Activated B cell treated with CpG ODN at 0.5 μM for 24 hours (primary cell): ENCODE results near the gene CSPG5. TPM values are rescaled to one million over a fixed set of nuclear protein-coding genes. Genes with fewer than 3 reads are reported as not detected.
A peak's percentile ranks its signal among the peaks of the same experiment; 100 is the strongest.

Experiments used
- ATAC-seq: fragments of 200-7000 bp; cut with Tn5 transposase; one replicate; pipeline ENCODE4 v1.10.0; 2021; ENCODE audit warnings: low read depth, mild to moderate bottlenecking, moderate library complexity
- CTCF ChIA-PET: fragments of 350-600 bp; sonication (Branson Sonifier 250); formaldehyde crosslinking; loops from one replicate; lab custom pipeline; 2021; ENCODE audit warnings: antibody characterized with exemption; lab: Charles Lee
- POLR2A ChIA-PET: fragments of 350-600 bp; sonication (Branson Sonifier 250); formaldehyde crosslinking; loops from one replicate; lab custom pipeline; 2021; ENCODE audit warnings: antibody characterized with exemption; lab: Charles Lee
- DNase-seq: peaks from one replicate; pipeline ENCODE4 v3.0.0; 2022
- H3K27ac Mint-ChIP-seq: one replicate; pipeline ENCODE4 v1.8.0; 2020; ENCODE audit warnings: mixed read lengths
- H3K27me3 Mint-ChIP-seq: one replicate; pipeline ENCODE4 v1.8.0; 2021; ENCODE audit warnings: mixed read lengths
- H3K36me3 Mint-ChIP-seq: one replicate; pipeline ENCODE4 v1.8.0; 2021; ENCODE audit warnings: low read depth, mixed read lengths
- H3K4me1 Mint-ChIP-seq: one replicate; pipeline ENCODE4 v1.8.0; 2021; ENCODE audit warnings: mixed read lengths
- H3K4me3 Mint-ChIP-seq: one replicate; pipeline ENCODE4 v1.8.0; 2020; ENCODE audit warnings: mild to moderate bottlenecking, mixed read lengths
- H3K9me3 Mint-ChIP-seq: one replicate; pipeline ENCODE4 v1.8.0; 2020; ENCODE audit warnings: mixed read lengths
- intact Hi-C: fragments of 100-400 bp; cut with micrococcal nuclease; formaldehyde crosslinking; loops from one replicate; pipeline ENCODE4 v1.15.1; 2024
- total RNA-seq: library from RNA; stranded (reverse); gene quantifications from 2 replicates; pipeline ENCODE4 v1.2.3, GENCODE V29; 2022
- TF ChIP-seq, protein P1 (sequence below): fragments of 200-600 bp; IDR thresholded peaks from one replicate; pipeline ENCODE4 v1.8.0; 2022; ENCODE audit warnings: antibody characterized with exemption, mild to moderate bottlenecking

The CSPG5 gene
- total RNA-seq, result 0.09 and 0.20 TPM in 2 replicates

GRCh38 chr3:47578691-47579632 is at the start of gene CSPG5:
CSPG5 (minus strand) TSS chr3:47578865; CDS start chr3:47578693, 172 bp downstream.
- H3K4me1 Mint-ChIP-seq, result peaks cover 2% of the 10 kb centered on the region
- H3K36me3 Mint-ChIP-seq, result no peaks in the 10 kb centered on the region
- ChIA-PET CTCF (no interaction called here), POLR2A (interaction anchor here (0.6 kb wide), 1 partner anchor 1236 kb away, joined by 4 read pairs; no protein-coding TSS in a partner anchor)
- no peaks in the 10 kb centered on the region for H3K9me3 Mint-ChIP-seq
- DNase-seq (peak; percentile 46), ATAC-seq (peak; percentile 51)
- H3K4me3 Mint-ChIP-seq, result peak within 1 kb of the TSS; percentile 73
- H3K27me3 Mint-ChIP-seq, result peaks cover 18% of the 10 kb centered on the region
- intact Hi-C loops, result no loop called here
- TF ChIP-seq, protein P1, sequence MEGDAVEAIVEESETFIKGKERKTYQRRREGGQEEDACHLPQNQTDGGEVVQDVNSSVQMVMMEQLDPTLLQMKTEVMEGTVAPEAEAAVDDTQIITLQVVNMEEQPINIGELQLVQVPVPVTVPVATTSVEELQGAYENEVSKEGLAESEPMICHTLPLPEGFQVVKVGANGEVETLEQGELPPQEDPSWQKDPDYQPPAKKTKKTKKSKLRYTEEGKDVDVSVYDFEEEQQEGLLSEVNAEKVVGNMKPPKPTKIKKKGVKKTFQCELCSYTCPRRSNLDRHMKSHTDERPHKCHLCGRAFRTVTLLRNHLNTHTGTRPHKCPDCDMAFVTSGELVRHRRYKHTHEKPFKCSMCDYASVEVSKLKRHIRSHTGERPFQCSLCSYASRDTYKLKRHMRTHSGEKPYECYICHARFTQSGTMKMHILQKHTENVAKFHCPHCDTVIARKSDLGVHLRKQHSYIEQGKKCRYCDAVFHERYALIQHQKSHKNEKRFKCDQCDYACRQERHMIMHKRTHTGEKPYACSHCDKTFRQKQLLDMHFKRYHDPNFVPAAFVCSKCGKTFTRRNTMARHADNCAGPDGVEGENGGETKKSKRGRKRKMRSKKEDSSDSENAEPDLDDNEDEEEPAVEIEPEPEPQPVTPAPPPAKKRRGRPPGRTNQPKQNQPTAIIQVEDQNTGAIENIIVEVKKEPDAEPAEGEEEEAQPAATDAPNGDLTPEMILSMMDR, result no peak
- H3K27ac Mint-ChIP-seq, result no peak within 1 kb of the TSS

DNA sequence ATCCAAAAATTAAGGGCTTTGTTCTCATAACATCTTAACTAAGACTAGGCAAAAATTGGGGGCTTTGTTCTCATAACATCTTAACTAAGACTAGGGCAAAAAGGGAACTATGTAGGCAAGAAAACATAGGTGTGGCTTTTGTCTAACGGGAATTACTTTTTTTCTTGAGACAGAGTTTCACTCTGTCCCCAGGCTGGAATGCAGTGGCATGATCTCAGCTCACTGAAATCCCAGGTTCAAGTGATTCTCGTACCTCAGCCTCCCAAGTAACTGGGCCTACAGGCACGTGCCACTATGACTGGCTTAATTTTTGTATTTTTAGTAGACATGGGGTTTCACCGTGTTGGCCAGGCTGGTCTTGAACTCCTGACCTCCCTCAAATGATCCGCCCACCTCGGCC is 49.8 kb upstream of the CSPG5 start:
- POLR2A ChIA-PET, result interaction anchor here (0.5 kb wide), 1 partner anchor 125 kb away, joined by 7 read pairs; no protein-coding TSS in a partner anchor
- CTCF ChIA-PET, result no interaction called here
- ATAC-seq, result no peak
- no peaks in the 10 kb centered on the region for H3K27me3 Mint-ChIP-seq
- no peaks in the 10 kb centered on the region for H3K4me1 Mint-ChIP-seq
- H3K27ac Mint-ChIP-seq, result no peak overlapping the region
- H3K9me3 Mint-ChIP-seq, result no peaks in the 10 kb centered on the region
- H3K36me3 Mint-ChIP-seq, result peaks cover 73% of the 10 kb centered on the region
- H3K4me3 Mint-ChIP-seq, result no peak overlapping the region
- DNase-seq, result no peak
- intact Hi-C loops, result no loop called here
- TF ChIP-seq, protein P1, result no peak

DNA sequence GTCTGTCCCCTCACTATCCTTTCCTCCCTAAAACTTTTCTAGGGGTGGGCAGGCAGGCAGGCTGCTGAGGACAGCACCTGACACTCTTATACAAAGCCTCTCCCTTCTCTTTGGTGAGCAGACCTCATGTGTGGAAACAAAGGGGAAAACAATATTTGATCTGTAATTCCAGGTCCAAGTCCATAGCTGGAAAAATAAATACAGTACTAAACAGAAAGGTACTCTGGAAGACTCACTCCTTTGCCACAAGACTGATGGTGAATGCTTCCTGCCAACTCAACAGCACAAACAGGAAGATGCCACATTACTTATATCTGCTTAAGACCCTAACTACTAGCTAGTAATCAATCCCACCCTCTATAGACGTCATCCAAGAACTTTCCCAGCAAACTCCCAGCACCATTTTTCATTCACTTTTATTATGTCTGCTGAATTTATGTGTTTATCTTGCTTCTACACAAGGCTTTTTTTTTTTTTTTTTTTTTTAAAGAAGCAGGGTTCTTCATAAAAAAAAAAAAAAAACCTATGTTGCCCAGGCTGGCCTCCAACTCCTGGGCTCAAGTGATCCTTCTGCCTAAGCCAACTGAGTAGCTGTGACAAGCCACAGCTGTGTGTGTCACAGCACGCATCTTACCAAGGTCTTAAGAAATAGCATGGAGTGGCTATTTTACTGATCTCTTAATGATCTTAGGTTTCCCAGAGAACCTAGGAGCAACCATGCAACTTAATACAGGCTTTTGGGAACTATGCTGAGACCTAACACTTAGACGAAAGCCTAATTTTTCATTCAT is 44.2 kb upstream of the CSPG5 start:
- ChIA-PET CTCF (no interaction called here), POLR2A (interaction anchor here (1.5 kb wide), 1 partner anchor 101 kb away, joined by 3 read pairs; no protein-coding TSS in a partner anchor)
- no peaks in the 10 kb centered on the region for H3K4me1 Mint-ChIP-seq
- H3K9me3 Mint-ChIP-seq, result no peaks in the 10 kb centered on the region
- TF ChIP-seq, protein P1, result no peak
- DNase-seq, result no peak
- H3K27ac Mint-ChIP-seq, result no peak overlapping the region
- intact Hi-C loops, result no loop called here
- no peak overlapping the region for H3K4me3 Mint-ChIP-seq
- ATAC-seq, result no peak
- H3K27me3 Mint-ChIP-seq, result no peaks in the 10 kb centered on the region
- peaks cover 66% of the 10 kb centered on the region for H3K36me3 Mint-ChIP-seq

GRCh38 chr3:47617086-47618010 is 38.7 kb upstream of the CSPG5 start:
- TF ChIP-seq, protein P1, result no peak
- Mint-ChIP-seq H3K27ac (no peak overlapping the region), H3K4me3 (no peak overlapping the region), H3K4me1 (peaks cover 1% of the 10 kb centered on the region), H3K36me3 (peaks cover 55% of the 10 kb centered on the region), H3K9me3 (no peaks in the 10 kb centered on the region), H3K27me3 (no peaks in the 10 kb centered on the region)
- DNase-seq (no peak), ATAC-seq (no peak)
- ChIA-PET POLR2A (no interaction called here), CTCF (no interaction called here)
- intact Hi-C loops, result no loop called here
